ENCODE measurements around the gene RHBDF2. TPM values are rescaled to one million over a fixed set of nuclear protein-coding genes. Genes with fewer than 3 reads are reported as not detected.
"Not testable (repeated sequence)": the region's sequence is repeated elsewhere in the genome, so short reads cannot be mapped to it uniquely, and the experiment has no call there.

RHBDF2 gene
- total RNA-seq, 2 experiments from 2014 or later = 144 to 173 TPM

DNA sequence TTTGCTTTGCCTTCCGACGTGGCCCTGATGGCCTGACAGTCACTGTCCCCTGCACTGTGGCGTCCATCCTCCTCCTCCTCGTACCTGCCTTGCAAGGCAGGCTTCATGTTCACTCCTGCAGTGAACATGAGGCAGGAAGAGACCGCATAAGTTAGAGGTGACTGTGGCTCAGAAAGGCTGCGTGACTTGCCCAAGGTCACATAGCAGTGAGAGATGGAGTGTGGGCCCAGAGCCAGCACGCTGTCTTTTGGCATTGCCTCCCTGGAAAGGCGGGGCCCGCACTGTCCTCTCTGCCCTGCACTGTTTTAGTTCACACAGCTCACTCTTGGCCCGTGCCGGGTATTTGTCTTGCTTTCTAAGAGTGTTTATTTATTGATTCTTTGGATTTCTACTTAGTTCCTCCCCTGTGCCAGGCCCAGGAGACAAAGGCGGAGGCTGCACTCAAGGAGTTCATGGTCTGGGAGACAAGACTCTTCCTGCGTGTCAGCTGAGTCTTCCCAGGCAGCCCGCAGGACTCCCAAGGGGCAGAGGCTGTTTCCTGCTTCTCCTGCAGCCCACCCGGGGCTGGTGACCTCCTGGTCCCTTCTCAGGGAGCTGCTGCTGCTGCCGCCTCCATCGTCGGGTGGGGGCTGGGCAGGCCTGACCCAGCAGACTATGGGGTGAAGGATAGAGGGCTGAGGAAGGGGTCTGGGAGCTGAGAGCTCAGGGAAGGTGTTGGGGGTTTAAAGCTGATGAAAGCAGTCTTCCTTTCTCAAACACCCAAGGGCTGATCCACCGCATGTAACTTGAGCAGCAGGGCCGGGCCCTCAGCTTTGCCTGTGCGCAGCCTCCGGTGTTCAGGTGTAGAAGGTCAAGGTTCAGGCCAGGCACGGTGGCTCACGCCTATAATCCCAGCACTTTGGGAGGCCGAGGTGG lies 23.6 kb upstream of the RHBDF2 start:
- BruUV-seq (replicated peaks) = no TSS peak
- H3K36me3 ChIP-seq (ENCODE audit: insufficient read depth, low read length) = no peaks in the 10 kb centered on the region
- no peak overlapping the region for H3K4me3 ChIP-seq (ENCODE audit: low read depth, low read length, poor library complexity, severe bottlenecking)
- intact Hi-C loops (cut with micrococcal nuclease; ENCODE audit: unreplicated experiment) = no loop called here
- TF ChIP-seq EZH2phosphoT487 (IDR thresholded peaks at IDR 0.05; ENCODE audit: borderline replicate concordance, low read depth, low read length) = no peak
- TF ChIP-seq, protein P1, sequence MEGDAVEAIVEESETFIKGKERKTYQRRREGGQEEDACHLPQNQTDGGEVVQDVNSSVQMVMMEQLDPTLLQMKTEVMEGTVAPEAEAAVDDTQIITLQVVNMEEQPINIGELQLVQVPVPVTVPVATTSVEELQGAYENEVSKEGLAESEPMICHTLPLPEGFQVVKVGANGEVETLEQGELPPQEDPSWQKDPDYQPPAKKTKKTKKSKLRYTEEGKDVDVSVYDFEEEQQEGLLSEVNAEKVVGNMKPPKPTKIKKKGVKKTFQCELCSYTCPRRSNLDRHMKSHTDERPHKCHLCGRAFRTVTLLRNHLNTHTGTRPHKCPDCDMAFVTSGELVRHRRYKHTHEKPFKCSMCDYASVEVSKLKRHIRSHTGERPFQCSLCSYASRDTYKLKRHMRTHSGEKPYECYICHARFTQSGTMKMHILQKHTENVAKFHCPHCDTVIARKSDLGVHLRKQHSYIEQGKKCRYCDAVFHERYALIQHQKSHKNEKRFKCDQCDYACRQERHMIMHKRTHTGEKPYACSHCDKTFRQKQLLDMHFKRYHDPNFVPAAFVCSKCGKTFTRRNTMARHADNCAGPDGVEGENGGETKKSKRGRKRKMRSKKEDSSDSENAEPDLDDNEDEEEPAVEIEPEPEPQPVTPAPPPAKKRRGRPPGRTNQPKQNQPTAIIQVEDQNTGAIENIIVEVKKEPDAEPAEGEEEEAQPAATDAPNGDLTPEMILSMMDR (conservative IDR thresholded peaks at IDR 0.05; ENCODE audit: low read length) = no peak
- DNase-seq (ENCODE audit: low spot score) = no peak
- no peak overlapping the region for H2AFZ ChIP-seq (ENCODE audit: low read length)
- POLR2A ChIA-PET = interaction anchor here (0.6 to 0.7 kb wide), 2 partner anchors 27 to 79 kb away, joined by 3 read pairs; no protein-coding TSS in a partner anchor
- H3K9me2 ChIP-seq (ENCODE audit: insufficient read depth, low read length) = no peaks in the 10 kb centered on the region
- no peak overlapping the region for H3K4me2 ChIP-seq (ENCODE audit: low read length)
- no peaks in the 10 kb centered on the region for H4K20me1 ChIP-seq (ENCODE audit: insufficient read depth, low read length)
- CTCF ChIA-PET (ENCODE audit: unreplicated experiment) = interaction anchor here (2.0 kb wide), 1 partner anchor 22 kb away, joined by 8 read pairs; no protein-coding TSS in a partner anchor
- no peaks in the 10 kb centered on the region for H3K79me2 ChIP-seq (ENCODE audit: insufficient read depth, low read depth, low read length)
- H3K4me1 ChIP-seq (ENCODE audit: insufficient read depth, low read length, poor library complexity, severe bottlenecking) = peaks cover 46% of the 10 kb centered on the region
- H3K27ac ChIP-seq (ENCODE audit: low read depth, low read length, poor library complexity, severe bottlenecking) = no peak overlapping the region
- H3K9me3 ChIP-seq (ENCODE audit: low read length) = no peaks in the 10 kb centered on the region

DNA sequence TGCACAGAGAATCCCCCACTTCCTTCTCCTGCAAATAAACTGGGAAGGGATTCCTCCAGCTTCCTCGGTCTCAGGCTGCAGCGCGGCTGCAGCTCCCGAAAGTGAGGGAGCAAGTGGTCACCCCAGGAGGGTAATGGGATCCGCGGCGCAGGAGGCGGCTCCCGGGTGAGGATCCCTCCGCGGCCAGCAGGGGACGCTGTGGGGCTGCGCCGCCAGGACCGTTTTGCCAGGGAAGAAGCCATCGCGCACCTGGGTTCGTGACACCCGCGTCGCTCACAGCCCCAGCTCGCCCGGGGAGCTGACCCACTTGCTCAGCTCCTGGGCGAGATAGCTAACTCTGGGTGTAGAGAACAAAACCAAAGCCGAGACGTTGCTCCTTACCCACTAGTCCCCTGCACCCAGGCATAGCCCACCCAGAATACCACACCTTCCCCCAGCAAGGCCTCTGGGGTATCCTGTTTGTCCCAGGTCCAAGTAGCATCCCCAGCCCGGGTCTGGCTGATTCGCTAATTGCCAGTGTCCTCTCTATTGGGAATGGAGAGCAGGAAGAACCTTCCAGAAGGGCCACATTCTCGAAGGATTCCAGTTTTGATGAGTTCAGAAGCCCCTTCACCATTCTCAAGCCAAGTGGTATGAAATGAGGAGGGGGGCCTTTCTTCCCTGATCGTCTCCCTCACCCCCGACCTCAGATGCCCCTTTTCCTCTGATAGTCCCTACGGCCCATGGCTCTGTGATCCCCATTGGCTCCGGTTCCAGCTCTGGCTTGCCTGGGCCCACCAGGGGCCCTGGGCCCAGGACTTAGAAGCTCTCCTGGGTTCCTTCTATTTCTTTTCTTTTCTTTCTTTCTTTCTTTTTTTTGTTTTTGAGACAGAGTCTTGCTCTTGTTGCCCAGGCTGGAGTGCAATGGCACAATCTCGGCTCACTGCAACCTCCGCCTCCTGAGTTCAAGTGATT lies 22.1 kb upstream of the RHBDF2 start:
- peaks cover 31% of the 10 kb centered on the region for H3K4me1 ChIP-seq (ENCODE audit: insufficient read depth, low read length, poor library complexity, severe bottlenecking)
- TF ChIP-seq, protein P1 (conservative IDR thresholded peaks at IDR 0.05; ENCODE audit: low read length) = peak; percentile 100
- no peak for TF ChIP-seq EZH2phosphoT487 (IDR thresholded peaks at IDR 0.05; ENCODE audit: borderline replicate concordance, low read depth, low read length)
- H3K9me2 ChIP-seq (ENCODE audit: insufficient read depth, low read length) = no peaks in the 10 kb centered on the region
- no TSS peak for BruUV-seq (replicated peaks)
- no peaks in the 10 kb centered on the region for H3K36me3 ChIP-seq (ENCODE audit: insufficient read depth, low read length)
- ChIA-PET POLR2A (interaction anchor here (0.9 to 1.5 kb wide), 4 partner anchors 8 to 96 kb away, joined by 3 to 4 read pairs (median 3); no protein-coding TSS in a partner anchor), CTCF (ENCODE audit: unreplicated experiment) (interaction anchor here (0.5 to 2.0 kb wide), 6 partner anchors 13 to 44 kb away, joined by 3 to 8 read pairs (median 4); no protein-coding TSS in a partner anchor)
- H3K4me3 ChIP-seq (ENCODE audit: low read depth, low read length, poor library complexity, severe bottlenecking) = no peak overlapping the region
- H3K27ac ChIP-seq (ENCODE audit: low read depth, low read length, poor library complexity, severe bottlenecking) = no peak overlapping the region
- no peaks in the 10 kb centered on the region for H3K79me2 ChIP-seq (ENCODE audit: insufficient read depth, low read depth, low read length)
- no peaks in the 10 kb centered on the region for H4K20me1 ChIP-seq (ENCODE audit: insufficient read depth, low read length)
- no peaks in the 10 kb centered on the region for H3K9me3 ChIP-seq (ENCODE audit: low read length)
- peak; percentile 85 for DNase-seq (ENCODE audit: low spot score)
- peak overlapping the region; percentile 39 for H2AFZ ChIP-seq (ENCODE audit: low read length)
- peak overlapping the region; percentile 33 for H3K4me2 ChIP-seq (ENCODE audit: low read length)
- intact Hi-C loops (cut with micrococcal nuclease; ENCODE audit: unreplicated experiment) = loop anchor here (1.0 kb wide), 3 partner anchors 24 to 158 kb away; no protein-coding TSS in a partner anchor

DNA sequence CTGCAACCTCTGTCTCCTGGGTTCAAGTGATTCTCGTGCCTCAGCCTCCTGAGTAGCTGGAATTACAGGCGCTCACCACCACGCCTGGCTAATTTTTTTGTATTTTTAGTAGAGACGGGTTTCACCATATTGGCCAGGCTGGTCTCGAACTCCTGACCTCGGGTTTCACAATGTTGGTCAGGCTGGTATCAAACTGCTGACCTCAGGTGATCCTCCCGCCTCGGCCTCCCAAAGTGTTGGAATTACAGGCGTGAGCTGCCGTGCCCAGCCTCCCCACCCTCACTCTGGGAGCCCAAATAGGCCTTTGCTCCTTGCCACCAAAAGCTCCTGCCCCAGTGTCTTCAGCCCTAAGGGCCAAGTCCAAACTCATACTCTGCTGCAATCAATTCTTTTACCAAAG lies 20.5 kb upstream of the RHBDF2 start:
- DNase-seq (ENCODE audit: low spot score); H4K20me1 ChIP-seq (ENCODE audit: insufficient read depth, low read length); H3K27ac ChIP-seq (ENCODE audit: low read depth, low read length, poor library complexity, severe bottlenecking); H3K79me2 ChIP-seq (ENCODE audit: insufficient read depth, low read depth, low read length); H3K9me2 ChIP-seq (ENCODE audit: insufficient read depth, low read length); BruUV-seq (replicated peaks); H3K9me3 ChIP-seq (ENCODE audit: low read length); H3K36me3 ChIP-seq (ENCODE audit: insufficient read depth, low read length); H3K4me2 ChIP-seq (ENCODE audit: low read length); H3K4me3 ChIP-seq (ENCODE audit: low read depth, low read length, poor library complexity, severe bottlenecking); H2AFZ ChIP-seq (ENCODE audit: low read length); intact Hi-C loops (cut with micrococcal nuclease; ENCODE audit: unreplicated experiment): not testable (repeated sequence)
- CTCF ChIA-PET (ENCODE audit: unreplicated experiment) = interaction anchor here (0.6 kb wide), 1 partner anchor 33 kb away, joined by 3 read pairs; no protein-coding TSS in a partner anchor
- peaks cover 17% of the 10 kb centered on the region for H3K4me1 ChIP-seq (ENCODE audit: insufficient read depth, low read length, poor library complexity, severe bottlenecking)
- POLR2A ChIA-PET = interaction anchor here (0.6 kb wide), 1 partner anchor 127 kb away, joined by 5 read pairs; no protein-coding TSS in a partner anchor
